NB4 (cell line): ENCODE data around the gene TSSK6.

Experiments used
- MYC ChIP-seq: IDR thresholded peaks from 2 replicates; pipeline ENCODE4 v1.6.1; 2011; ENCODE audit warnings: low read depth, low read length
- POLR2A ChIP-seq: IDR thresholded peaks from 2 replicates; pipeline ENCODE4 v1.6.1; 2011; ENCODE audit warnings: mild to moderate bottlenecking; ENCODE audit not compliant: insufficient read length; ENCODE audit errors: extremely low read depth
- TF ChIP-seq, protein P1 (sequence below): IDR thresholded peaks from one replicate; pipeline ENCODE4 v1.5.1; 2012; ENCODE audit warnings: low read depth, low read length
- TF ChIP-seq, protein P2 (sequence below): IDR thresholded peaks from 2 replicates; pipeline ENCODE4 v1.6.1; 2011; ENCODE audit warnings: low read depth, low read length

DNA sequence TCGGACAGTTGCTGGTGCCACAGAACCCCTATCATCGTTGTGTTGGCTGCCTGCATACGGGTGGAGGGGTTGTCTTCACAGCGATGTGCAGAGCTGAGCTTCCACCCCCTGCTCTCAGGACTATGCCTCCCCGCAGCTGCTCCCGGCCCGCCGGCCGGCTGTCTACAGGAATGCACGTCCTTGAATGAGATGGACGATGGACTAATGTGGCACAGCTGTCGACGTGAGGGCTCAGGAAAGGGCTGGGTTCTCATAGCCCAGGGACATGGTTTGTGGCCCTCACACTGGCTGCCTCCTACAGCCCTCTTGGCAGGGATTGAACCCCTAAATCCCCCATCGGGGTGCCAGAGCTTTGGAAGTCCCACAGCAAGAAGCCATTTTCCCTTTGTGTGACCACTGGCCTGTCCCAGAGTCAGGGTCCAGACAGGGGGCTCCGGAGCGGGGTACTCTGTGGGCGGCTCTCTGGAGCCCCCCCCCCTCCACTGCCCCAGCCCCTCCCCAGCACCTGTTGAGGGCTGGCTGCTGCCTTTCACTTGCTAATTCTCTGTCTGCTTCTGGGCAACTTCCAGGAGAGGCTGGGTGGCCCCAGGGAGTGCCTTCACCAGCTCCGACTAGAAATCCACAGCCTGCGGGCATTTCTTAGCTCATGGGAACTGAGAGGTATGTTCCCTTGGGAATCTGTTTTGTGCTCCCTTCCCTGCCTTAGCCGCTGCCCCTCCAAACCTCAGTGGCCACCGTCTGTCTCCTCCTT lies 40.2 kb downstream of the TSSK6 start:
- TF ChIP-seq POLR2A (no peak), MYC (no peak)
- TF ChIP-seq, protein P1, sequence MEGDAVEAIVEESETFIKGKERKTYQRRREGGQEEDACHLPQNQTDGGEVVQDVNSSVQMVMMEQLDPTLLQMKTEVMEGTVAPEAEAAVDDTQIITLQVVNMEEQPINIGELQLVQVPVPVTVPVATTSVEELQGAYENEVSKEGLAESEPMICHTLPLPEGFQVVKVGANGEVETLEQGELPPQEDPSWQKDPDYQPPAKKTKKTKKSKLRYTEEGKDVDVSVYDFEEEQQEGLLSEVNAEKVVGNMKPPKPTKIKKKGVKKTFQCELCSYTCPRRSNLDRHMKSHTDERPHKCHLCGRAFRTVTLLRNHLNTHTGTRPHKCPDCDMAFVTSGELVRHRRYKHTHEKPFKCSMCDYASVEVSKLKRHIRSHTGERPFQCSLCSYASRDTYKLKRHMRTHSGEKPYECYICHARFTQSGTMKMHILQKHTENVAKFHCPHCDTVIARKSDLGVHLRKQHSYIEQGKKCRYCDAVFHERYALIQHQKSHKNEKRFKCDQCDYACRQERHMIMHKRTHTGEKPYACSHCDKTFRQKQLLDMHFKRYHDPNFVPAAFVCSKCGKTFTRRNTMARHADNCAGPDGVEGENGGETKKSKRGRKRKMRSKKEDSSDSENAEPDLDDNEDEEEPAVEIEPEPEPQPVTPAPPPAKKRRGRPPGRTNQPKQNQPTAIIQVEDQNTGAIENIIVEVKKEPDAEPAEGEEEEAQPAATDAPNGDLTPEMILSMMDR = no peak
- TF ChIP-seq, protein P2, sequence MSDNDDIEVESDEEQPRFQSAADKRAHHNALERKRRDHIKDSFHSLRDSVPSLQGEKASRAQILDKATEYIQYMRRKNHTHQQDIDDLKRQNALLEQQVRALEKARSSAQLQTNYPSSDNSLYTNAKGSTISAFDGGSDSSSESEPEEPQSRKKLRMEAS = no peak
